22Rv1 (cell line): ENCODE measurements around the gene SMARCAL1.

Source experiments
- ZFX ChIP-seq: fragments of 450-650 bp; IDR thresholded peaks from 2 replicates; pipeline ENCODE4 v1.6.1; 2017; ENCODE audit warnings: antibody characterized with exemption, borderline replicate concordance
- TF ChIP-seq, protein P1 (sequence below): fragments of 450-650 bp; IDR thresholded peaks from 2 replicates; pipeline ENCODE4 v1.5.1; 2017; ENCODE audit warnings: mild to moderate bottlenecking

GRCh38 chr2:216477283-216478035 lies 65.2 kb downstream of the SMARCAL1 start:
- TF ChIP-seq, protein P1, sequence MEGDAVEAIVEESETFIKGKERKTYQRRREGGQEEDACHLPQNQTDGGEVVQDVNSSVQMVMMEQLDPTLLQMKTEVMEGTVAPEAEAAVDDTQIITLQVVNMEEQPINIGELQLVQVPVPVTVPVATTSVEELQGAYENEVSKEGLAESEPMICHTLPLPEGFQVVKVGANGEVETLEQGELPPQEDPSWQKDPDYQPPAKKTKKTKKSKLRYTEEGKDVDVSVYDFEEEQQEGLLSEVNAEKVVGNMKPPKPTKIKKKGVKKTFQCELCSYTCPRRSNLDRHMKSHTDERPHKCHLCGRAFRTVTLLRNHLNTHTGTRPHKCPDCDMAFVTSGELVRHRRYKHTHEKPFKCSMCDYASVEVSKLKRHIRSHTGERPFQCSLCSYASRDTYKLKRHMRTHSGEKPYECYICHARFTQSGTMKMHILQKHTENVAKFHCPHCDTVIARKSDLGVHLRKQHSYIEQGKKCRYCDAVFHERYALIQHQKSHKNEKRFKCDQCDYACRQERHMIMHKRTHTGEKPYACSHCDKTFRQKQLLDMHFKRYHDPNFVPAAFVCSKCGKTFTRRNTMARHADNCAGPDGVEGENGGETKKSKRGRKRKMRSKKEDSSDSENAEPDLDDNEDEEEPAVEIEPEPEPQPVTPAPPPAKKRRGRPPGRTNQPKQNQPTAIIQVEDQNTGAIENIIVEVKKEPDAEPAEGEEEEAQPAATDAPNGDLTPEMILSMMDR: no peak
- TF ChIP-seq ZFX: no peak
